ENCODE measurements around the gene DHDDS. TPM values are rescaled to one million over a fixed set of nuclear protein-coding genes. Genes with fewer than 3 reads are reported as not detected.

The DHDDS gene
- polyA plus RNA-seq, 3 donors: 21.3 to 27.4 (median 24.0) TPM

GRCh38 chr1:26404641-26405040, 27.5 kb upstream of the DHDDS start:
- intact Hi-C loops (cut with micrococcal nuclease): no loop called here
- peaks cover 0 to 11% of the 10 kb centered on the region in 2 donors for H3K9me3 ChIP-seq (replicated peaks in 1 of 2; ENCODE audit: control insufficient read depth in 1 of 2, insufficient read depth in 1 of 2, low read length in 2 of 2)

GRCh38 chr1:26405281-26405915, 26.7 kb upstream of the DHDDS start:
- TF ChIP-seq CTCF (IDR thresholded peaks at IDR 0.05): no peak
- no peak for DNase-seq
- no peak overlapping the region for H2AFZ ChIP-seq (ENCODE audit: insufficient read depth, low read depth, low read length, poor library complexity, severe bottlenecking)
- 80% methylated on average over 1 of the region's 7 CpGs for WGBS (ENCODE audit: insufficient coverage)
- peaks cover 46 to 51% (median 51%) of the 10 kb centered on the region in 3 donors for H3K27me3 Mint-ChIP-seq (ENCODE audit: low read depth in 3 of 3)
- no peaks in the 10 kb centered on the region for H3K79me2 ChIP-seq (ENCODE audit: insufficient read depth, low read length)
- no peak overlapping the region for H3K9ac ChIP-seq (ENCODE audit: insufficient read depth, low read length, poor library complexity, severe bottlenecking)
- peaks cover 8 to 12% of the 10 kb centered on the region in 2 donors for H3K4me1 ChIP-seq (ENCODE audit: control insufficient read depth in 1 of 2, insufficient read depth in 2 of 2, low read length in 2 of 2)
- no peak overlapping the region for H3K27ac ChIP-seq (ENCODE audit: low read depth in 1 of 2, low read length in 2 of 2)
- peaks cover 0 to 15% of the 10 kb centered on the region in 2 donors for H3K9me3 ChIP-seq (replicated peaks in 1 of 2; ENCODE audit: control insufficient read depth in 1 of 2, insufficient read depth in 1 of 2, low read length in 2 of 2)
- no peak overlapping the region for H3K27ac Mint-ChIP-seq
- H4K20me1 ChIP-seq (ENCODE audit: insufficient read depth, low read length): no peaks in the 10 kb centered on the region
- intact Hi-C loops (cut with micrococcal nuclease): no loop called here
- H3K36me3 ChIP-seq (replicated peaks in 1 of 2; ENCODE audit: control insufficient read depth in 1 of 2, insufficient read depth in 2 of 2, low read length in 2 of 2): no peaks in the 10 kb centered on the region
- H3K27me3 ChIP-seq (ENCODE audit: control insufficient read depth in 2 of 2, insufficient read depth in 2 of 2, low read length in 2 of 2): peaks cover 21 to 38% of the 10 kb centered on the region in 2 donors
- H3K4me3 ChIP-seq (replicated peaks in 1 of 3; ENCODE audit: low read depth in 2 of 3, low read length in 3 of 3): no peak overlapping the region
- H3K4me3 Mint-ChIP-seq: no peak overlapping the region
- H3K9me3 Mint-ChIP-seq: peaks cover 0 to 11% (median 4%) of the 10 kb centered on the region in 7 donors
- peaks cover 12% of the 10 kb centered on the region for H3K4me1 Mint-ChIP-seq
- H3K36me3 Mint-ChIP-seq: peaks cover 0 to 2% of the 10 kb centered on the region in 2 donors
- H3K4me2 ChIP-seq (replicated peaks; ENCODE audit: extremely low read depth, low read length, poor library complexity, severe bottlenecking): no peak overlapping the region

More at GRCh38 chr1:26404641-26405040, 27.5 kb upstream of the DHDDS start:
- no peak for DNase-seq
- peaks cover 0 to 2% of the 10 kb centered on the region in 2 donors for H3K36me3 Mint-ChIP-seq
- Histone ChIP-seq H3K9ac (ENCODE audit: insufficient read depth, low read length, poor library complexity, severe bottlenecking) (no peak overlapping the region), H4K20me1 (ENCODE audit: insufficient read depth, low read length) (no peaks in the 10 kb centered on the region), H3K4me3 (replicated peaks in 1 of 3; ENCODE audit: low read depth in 2 of 3, low read length in 3 of 3) (no peak overlapping the region), H3K27ac (ENCODE audit: low read depth in 1 of 2, low read length in 2 of 2) (no peak overlapping the region), H3K4me1 (ENCODE audit: control insufficient read depth in 1 of 2, insufficient read depth in 2 of 2, low read length in 2 of 2) (peaks cover 8 to 10% of the 10 kb centered on the region in 2 donors), H3K27me3 (ENCODE audit: control insufficient read depth in 2 of 2, insufficient read depth in 2 of 2, low read length in 2 of 2) (peaks cover 14 to 30% of the 10 kb centered on the region in 2 donors), H3K4me2 (replicated peaks; ENCODE audit: extremely low read depth, low read length, poor library complexity, severe bottlenecking) (no peak overlapping the region), H3K79me2 (ENCODE audit: insufficient read depth, low read length) (no peaks in the 10 kb centered on the region), H2AFZ (ENCODE audit: insufficient read depth, low read depth, low read length, poor library complexity, severe bottlenecking) (no peak overlapping the region), H3K36me3 (replicated peaks in 1 of 2; ENCODE audit: control insufficient read depth in 1 of 2, insufficient read depth in 2 of 2, low read length in 2 of 2) (no peaks in the 10 kb centered on the region)
- TF ChIP-seq CTCF (IDR thresholded peaks at IDR 0.05): no peak
- no peak overlapping the region for H3K4me3 Mint-ChIP-seq
- WGBS (ENCODE audit: insufficient coverage): 80% methylated on average over 1 of the region's 2 CpGs
- no peak overlapping the region for H3K27ac Mint-ChIP-seq
- peaks cover 12% of the 10 kb centered on the region for H3K4me1 Mint-ChIP-seq
- H3K27me3 Mint-ChIP-seq (ENCODE audit: low read depth in 3 of 3): peaks cover 38 to 46% (median 44%) of the 10 kb centered on the region in 3 donors
- peaks cover 0 to 6% (median 3%) of the 10 kb centered on the region in 7 donors for H3K9me3 Mint-ChIP-seq
